Skeletal muscle satellite cell (primary cell): ENCODE data around the gene ZNF500.

Experiments used
- H3K27me3 ChIP-seq: 2 replicates; pipeline ENCODE4 v1.7.0; 2013; ENCODE audit warnings: low read length; ENCODE audit not compliant: control insufficient read depth, insufficient read depth
- H3K36me3 ChIP-seq: 2 replicates; pipeline ENCODE4 v1.7.0; 2013; ENCODE audit warnings: mild to moderate bottlenecking, control low read depth, low read length; ENCODE audit not compliant: insufficient read depth
- H3K4me1 ChIP-seq: 2 replicates; pipeline ENCODE4 v1.7.0; 2013; ENCODE audit warnings: low read length; ENCODE audit not compliant: control insufficient read depth, insufficient read depth
- H3K4me2 ChIP-seq: 2 replicates; pipeline ENCODE4 v1.7.0; 2013; ENCODE audit warnings: mild to moderate bottlenecking, low read length
- H3K4me3 ChIP-seq: 2 replicates; pipeline ENCODE4 v1.7.0; 2013; ENCODE audit warnings: low read length
- H3K9ac ChIP-seq: 2 replicates; pipeline ENCODE4 v1.7.0; 2013; ENCODE audit warnings: mild to moderate bottlenecking, low read depth, low read length, moderate library complexity
- H3K9me3 ChIP-seq: replicated peaks from 2 replicates; pipeline ENCODE4 v1.7.0; 2013; ENCODE audit warnings: mild to moderate bottlenecking, control low read depth, low read length

ZNF500 gene

DNA sequence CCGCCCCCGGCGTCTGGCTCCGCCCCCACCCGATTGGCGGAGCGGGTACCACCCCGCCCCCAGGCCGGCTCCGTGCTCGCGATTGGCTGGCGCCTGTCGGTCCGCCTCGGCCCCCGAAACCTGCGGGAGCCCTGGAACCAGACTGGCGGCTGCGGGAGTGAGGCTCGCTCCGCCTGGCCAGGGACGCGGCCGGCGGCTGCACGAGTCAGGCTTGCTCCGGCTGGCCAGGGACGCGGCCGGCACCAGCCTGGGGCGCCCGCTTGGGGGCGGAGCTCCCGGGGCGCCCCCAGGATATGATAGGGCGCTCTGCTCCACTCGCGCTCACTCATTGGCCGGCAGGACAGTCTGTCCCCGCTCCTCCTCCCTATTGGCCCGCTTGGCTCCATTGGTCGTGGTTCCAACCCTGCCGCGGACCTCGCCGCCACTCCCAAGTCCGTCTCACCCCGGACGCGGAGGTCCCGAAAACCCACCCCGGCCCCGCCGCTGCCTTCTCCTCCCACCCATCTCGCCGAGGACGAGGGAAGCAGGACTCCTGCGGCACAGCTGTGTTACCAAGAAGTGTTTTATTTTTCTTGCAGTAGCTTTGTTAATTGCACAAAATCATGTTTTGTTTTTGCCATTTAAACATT is 35.8 kb upstream of the ZNF500 start:
- Histone ChIP-seq H3K4me1 (peaks cover 13% of the 10 kb centered on the region), H3K9ac (peak overlapping the region; percentile 71), H3K36me3 (peaks cover 14% of the 10 kb centered on the region), H3K9me3 (no peaks in the 10 kb centered on the region), H3K4me2 (peak overlapping the region; percentile 92), H3K27me3 (no peaks in the 10 kb centered on the region), H3K4me3 (peak overlapping the region; percentile 94)

DNA sequence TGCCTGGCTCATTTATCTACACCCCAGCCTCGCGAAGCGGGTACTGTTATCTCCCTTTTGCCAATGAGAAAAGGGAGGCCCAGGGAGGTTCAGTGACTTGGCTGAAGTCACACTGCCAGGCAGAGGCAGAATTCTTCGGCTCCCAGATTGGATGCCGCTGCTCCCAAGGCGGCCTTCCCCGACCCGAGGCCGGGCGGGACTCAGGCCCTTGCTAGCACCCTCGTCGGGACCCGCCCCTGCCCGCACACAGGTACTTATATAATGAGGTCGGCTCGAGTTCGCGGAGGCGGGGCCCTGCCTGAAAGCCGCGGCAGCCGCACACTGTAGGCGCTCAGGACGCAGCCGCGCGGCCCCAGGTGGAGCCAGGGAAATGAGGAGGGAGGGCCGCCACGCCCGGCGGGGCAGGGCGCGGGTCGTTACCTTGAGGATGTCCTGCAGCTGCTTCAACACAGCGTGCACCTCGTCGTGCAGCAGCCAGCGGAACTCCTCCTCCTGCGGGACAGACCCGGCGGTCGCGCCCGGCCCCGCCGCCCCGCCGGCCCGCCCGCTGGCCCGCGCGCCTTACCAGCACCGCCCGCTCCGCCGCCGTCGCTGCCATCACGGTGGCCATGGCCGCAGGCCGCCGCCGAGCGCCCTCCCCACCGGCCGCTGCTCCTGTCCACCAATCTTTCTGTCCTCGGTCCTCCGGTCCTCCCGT is 35.1 kb upstream of the ZNF500 start, which contains the start of gene ROGDI:
TSS of gene ROGDI (minus strand) at position 672 of the 697 bp plus-strand sequence. CDS start at position 610, 62 bp downstream.
- H3K9ac ChIP-seq = peak within 1 kb of the TSS; percentile 71
- peak within 1 kb of the TSS; percentile 92 for H3K4me2 ChIP-seq
- no peaks in the 10 kb centered on the region for H3K9me3 ChIP-seq
- peak within 1 kb of the TSS; percentile 94 for H3K4me3 ChIP-seq
- peaks cover 13% of the 10 kb centered on the region for H3K36me3 ChIP-seq
- H3K4me1 ChIP-seq = peaks cover 13% of the 10 kb centered on the region
- H3K27me3 ChIP-seq = no peaks in the 10 kb centered on the region

DNA sequence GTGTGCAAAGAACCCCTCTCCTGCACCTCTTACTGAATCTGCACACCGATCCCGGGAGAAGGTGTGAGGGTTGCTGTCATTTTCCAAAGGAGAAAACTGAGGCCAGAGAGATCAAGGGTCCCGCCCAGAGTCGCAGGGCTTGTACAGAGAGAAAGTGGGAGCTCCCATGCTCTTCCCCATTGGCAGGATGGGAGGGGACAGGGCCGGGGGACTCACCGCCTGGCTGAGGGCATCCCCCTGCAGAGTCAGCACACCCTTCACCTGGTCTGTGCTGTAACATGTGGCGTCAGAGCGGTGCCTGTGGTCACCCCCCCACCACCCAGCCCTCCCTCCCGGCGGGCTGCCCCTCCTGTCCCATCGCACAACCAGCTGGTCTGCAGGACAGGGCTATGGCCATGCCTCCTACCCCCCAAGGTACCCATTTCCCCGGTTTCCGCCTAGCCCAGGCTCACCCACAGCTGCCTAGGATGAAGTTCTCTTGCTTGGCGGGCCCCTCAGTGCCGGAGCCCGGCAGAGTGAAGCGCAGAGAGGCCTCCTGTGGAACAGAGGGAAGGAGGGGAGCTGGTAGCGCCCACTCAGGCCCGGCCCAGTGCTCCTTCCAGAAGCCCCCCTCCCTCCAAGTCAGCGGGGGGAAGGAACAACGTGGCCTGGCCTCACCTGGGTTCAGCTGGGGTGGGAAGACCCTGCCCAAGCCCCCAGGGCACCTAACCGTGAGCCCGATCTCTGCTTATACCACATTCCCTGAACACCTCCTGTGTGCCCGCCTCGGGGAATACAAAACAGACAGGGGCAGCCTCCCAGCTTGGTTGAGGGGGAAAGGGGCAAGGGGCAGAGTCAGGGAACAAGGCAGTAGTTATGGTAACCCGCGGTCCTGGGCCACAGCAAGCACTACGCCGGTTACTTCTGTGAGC is 34.3 kb upstream of the ZNF500 start:
- H3K4me2 ChIP-seq = peak overlapping the region; percentile 92
- H3K27me3 ChIP-seq = no peaks in the 10 kb centered on the region
- H3K4me1 ChIP-seq = peaks cover 13% of the 10 kb centered on the region
- peak overlapping the region; percentile 94 for H3K4me3 ChIP-seq
- no peaks in the 10 kb centered on the region for H3K9me3 ChIP-seq
- H3K9ac ChIP-seq = peak overlapping the region; percentile 71
- peaks cover 14% of the 10 kb centered on the region for H3K36me3 ChIP-seq

DNA sequence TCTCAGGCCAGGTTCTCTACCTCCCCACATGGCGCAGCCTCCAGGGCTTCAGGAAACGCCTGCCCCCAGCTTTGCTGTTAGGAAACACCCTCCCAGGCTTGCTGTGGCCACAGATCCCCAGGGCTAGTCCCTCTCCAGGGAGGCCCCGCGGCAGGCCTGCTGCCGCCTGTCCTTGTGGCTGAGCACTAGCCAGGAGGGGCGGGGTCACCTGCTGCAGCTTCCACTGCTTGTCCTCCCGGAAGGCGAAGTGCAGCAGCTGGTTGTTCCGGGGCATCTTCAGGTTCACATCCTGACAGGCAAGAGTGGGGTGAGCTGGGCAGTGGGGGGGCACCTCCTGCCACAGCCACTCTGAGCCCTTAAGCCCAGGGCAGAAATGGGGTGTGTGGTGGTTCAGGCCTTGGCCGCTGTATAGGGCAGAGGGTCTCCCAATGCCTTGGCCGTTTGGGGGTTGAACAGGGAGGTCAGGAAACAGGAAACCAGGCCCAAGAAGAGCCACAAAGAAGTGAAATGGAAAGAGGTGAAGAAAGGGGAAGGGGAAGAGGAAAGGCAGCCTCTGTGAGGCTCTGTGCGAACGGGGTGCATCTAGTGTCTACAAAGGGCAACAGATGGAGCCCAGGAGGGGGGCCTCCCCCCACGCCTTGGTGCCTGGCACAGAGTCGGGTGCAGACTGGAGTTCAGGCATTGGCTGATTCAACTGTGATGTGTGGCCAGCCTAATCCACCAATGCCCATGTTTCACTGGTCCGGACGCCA is 33.5 kb upstream of the ZNF500 start:
- H3K36me3 ChIP-seq = peaks cover 14% of the 10 kb centered on the region
- peaks cover 13% of the 10 kb centered on the region for H3K4me1 ChIP-seq
- H3K4me3 ChIP-seq = no peak overlapping the region
- no peaks in the 10 kb centered on the region for H3K27me3 ChIP-seq
- no peak overlapping the region for H3K4me2 ChIP-seq
- H3K9ac ChIP-seq = no peak overlapping the region
- no peaks in the 10 kb centered on the region for H3K9me3 ChIP-seq

DNA sequence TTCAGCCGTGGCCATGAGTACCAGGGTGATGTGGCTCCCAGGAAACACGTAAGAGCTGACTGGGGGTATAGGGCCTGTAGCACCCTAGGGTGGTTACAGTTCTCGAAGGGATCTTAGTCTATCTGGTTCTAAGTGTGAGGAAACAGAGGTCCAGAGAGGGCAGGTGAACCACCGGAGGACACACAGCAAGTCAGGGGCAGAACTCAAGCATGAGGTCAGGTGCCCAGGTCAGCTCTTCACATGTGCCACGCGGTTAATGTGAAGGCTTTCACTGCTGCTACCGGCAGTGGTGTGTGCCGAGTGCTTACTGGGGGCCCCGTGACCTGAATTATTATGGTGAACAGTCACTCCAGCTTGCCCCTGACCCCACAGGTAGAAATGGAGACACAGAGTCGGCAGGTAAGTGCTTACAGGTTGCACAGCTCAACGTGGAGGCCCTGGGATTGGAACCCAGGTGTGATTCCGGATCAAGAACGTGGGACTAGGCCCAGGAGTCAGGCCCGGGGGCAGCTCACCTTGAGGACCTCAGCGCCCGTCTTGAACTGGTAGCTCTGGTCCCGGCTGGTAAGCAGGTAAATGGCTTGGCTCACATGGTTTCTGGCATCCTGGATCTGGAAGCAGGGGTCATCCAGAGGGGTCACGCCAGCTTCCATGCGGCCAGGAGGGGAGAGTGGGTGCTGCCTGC is 32.4 kb upstream of the ZNF500 start:
- no peaks in the 10 kb centered on the region for H3K9me3 ChIP-seq
- H3K27me3 ChIP-seq = no peaks in the 10 kb centered on the region
- H3K4me1 ChIP-seq = peaks cover 13% of the 10 kb centered on the region
- no peak overlapping the region for H3K4me3 ChIP-seq
- peaks cover 7% of the 10 kb centered on the region for H3K36me3 ChIP-seq
- H3K4me2 ChIP-seq = no peak overlapping the region
- H3K9ac ChIP-seq = no peak overlapping the region

DNA sequence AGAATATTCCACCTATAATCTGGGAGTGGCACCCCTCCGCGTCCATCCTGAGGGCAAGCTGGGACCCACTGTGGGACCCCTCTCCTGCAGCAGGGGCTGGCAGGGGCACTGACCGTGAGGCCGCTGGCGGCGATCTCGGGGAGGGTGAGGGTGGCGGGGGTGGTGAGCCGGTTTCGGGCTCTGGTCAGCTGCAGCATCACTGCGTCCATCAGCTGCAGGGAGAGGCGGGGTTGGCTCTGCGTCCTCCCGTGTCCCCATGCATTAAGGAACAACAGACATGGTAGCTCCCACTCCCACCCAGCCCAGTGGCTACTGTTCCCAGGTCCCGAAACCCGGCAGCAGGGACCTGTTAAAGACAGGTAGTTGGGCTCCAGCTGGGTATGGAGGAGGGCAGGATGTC is 31.5 kb upstream of the ZNF500 start:
- H3K9me3 ChIP-seq = no peaks in the 10 kb centered on the region
- H3K27me3 ChIP-seq = no peaks in the 10 kb centered on the region
- H3K36me3 ChIP-seq = peaks cover 7% of the 10 kb centered on the region
- no peak overlapping the region for H3K4me2 ChIP-seq
- H3K4me1 ChIP-seq = peaks cover 11% of the 10 kb centered on the region
- no peak overlapping the region for H3K4me3 ChIP-seq
- H3K9ac ChIP-seq = no peak overlapping the region

DNA sequence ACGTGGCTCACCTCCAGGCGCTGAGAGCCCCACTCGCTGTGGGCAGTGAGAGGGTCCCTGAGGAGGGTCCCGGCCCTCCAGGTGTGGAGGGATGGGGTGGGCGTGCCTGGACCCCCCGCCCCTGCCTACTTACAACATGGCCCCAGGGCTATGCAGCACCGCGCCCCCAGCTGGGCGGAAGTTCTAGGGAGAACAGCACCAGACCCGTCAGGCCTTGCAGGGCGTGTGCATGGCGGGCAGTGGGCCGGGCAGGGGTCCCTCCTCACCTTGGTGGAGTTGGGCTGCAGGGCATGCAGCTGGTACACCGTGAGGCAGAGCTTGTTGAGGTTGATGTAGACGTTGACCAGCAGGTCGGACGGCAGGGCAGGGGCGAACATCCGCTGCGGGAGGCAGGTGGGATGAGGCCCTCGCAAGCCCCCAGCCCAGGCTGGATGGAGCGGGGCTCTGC is 30.9 kb upstream of the ZNF500 start:
- Histone ChIP-seq H3K36me3 (peaks cover 7% of the 10 kb centered on the region), H3K4me3 (no peak overlapping the region), H3K4me1 (peaks cover 8% of the 10 kb centered on the region), H3K9ac (no peak overlapping the region), H3K4me2 (no peak overlapping the region), H3K27me3 (no peaks in the 10 kb centered on the region), H3K9me3 (no peaks in the 10 kb centered on the region)

DNA sequence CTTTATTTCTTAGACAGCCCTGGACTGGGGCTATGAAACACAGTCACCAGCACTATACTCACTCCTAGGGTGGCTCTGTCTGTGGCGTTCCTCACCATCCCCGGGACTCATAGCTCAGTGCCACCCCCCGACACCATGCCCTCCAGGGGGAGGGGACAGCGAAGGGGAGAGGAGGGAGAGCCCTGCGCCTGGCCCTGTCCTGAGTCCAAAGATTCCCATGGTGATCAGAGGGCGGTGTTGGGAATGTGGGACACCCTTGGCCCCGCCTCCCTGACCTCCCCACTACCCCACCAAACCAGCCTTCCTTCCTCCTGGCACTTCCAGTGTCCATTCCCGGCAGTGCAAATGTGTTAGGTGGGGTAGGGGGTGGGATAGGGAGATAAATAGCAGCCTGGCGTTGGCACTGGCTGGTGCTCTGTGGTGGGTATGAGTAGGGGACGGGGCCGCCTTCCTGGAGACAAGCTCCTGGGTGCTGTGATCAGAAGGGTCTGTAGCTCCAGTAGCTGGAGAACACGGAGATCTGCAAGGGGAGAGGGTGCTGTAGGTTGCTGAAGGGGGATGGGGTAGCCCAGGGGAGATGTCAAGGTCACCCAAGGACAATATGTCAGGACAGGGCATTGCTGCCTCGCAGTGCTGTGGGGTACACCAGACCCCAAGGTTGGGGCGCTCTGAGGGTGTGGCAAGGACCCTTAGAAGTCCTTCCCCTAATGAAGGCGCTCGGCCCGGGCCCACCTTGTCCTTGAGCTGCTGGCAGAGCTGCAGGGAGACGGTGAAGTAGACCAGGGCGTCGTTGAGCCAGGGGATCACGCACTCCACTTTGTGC is 30.2 kb upstream of the ZNF500 start:
- Histone ChIP-seq H3K4me3 (no peak overlapping the region), H3K9me3 (no peaks in the 10 kb centered on the region), H3K4me2 (no peak overlapping the region), H3K27me3 (no peaks in the 10 kb centered on the region), H3K36me3 (peaks cover 7% of the 10 kb centered on the region), H3K4me1 (peaks cover 8% of the 10 kb centered on the region), H3K9ac (no peak overlapping the region)

DNA sequence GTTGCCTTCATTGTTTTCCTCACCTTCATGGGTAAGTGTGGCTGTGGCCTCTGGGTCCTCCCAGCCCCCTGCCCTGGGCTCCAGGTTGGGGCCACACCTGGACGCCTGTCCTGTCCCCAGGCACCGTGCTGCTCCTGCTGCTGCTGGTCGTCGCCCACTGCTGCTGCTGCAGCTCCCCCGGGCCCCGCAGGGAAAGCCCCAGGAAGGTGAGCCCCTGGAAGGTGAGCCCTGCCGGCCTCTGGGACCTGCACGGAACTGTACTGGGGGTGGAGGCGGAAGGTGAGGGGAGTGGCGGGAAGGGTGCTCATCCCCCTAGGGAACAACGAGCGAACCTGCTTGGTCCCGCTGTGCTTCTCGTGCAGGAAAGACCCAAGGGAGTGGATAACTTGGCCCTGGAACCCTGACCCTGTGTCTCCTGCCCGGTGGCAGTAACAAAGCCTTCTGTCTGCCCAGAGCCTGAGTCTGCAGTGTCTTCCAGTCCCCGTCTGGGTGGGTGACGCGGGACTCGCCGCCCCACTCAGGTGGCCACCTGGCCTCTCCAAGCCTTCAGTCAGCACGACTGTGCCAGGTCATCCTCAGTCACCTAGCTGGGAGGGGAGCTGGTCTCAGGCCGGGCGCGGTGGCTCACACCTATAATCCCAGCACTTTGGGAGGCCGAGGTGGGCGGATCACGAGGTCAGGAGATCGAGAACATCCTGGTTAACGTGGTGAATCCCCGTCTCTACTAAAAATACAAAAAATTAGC is 29.0 kb upstream of the ZNF500 start:
- H3K4me1 ChIP-seq = no peaks in the 10 kb centered on the region
- H3K27me3 ChIP-seq = no peaks in the 10 kb centered on the region
- no peak overlapping the region for H3K4me2 ChIP-seq
- H3K36me3 ChIP-seq = peaks cover 7% of the 10 kb centered on the region
- H3K9me3 ChIP-seq = no peaks in the 10 kb centered on the region
- H3K4me3 ChIP-seq = no peak overlapping the region
- no peak overlapping the region for H3K9ac ChIP-seq
